Measurements from ENCODE around the gene CFAP161. TPM values are rescaled to one million over a fixed set of nuclear protein-coding genes. Genes with fewer than 3 reads are reported as not detected.
A peak's percentile ranks its signal among the peaks of the same experiment; 100 is the strongest.

CFAP161 gene
- total and polyA plus RNA-seq, 9 of the 15 experiments (the other 6 are each of a cell fraction or from before 2014, with no cell fraction given): 25.8 to 83.3 (median 75.6) TPM

- 0 out of 2 replicates have a peak, but pooled peaks have one; percentile 15 for TF ChIP-seq GABPA (tag; conservative IDR thresholded peaks at IDR 0.05; ENCODE audit: low read depth)
- TF ChIP-seq SP1 (CRISPR knock-in tag; IDR thresholded peaks at IDR 0.05): no peak
- TF ChIP-seq YY1 (IDR thresholded peaks at IDR 0.05; ENCODE audit: borderline replicate concordance in 1 of 3, control insufficient read depth in 1 of 3, extremely low read depth in 1 of 3, insufficient read depth in 3 of 3, insufficient read length in 1 of 3, insufficient replicate concordance in 2 of 3, low read depth in 1 of 3, low read length in 2 of 3): peak in 1 of 3 experiments; percentile 58
- 0 out of 2 replicates have a peak, but pooled peaks have one; percentile 44 for TF ChIP-seq MGA (IDR thresholded peaks at IDR 0.05)
- TF ChIP-seq CBFA2T2 (conservative IDR thresholded peaks at IDR 0.05): peak; percentile 92
- no peak for TF ChIP-seq KAT7 (CRISPR knock-in tag; IDR thresholded peaks at IDR 0.05; ENCODE audit: borderline replicate concordance)
- no peak for TF ChIP-seq PBX2 (CRISPR knock-in tag; IDR thresholded peaks at IDR 0.05; ENCODE audit: low read depth)
- TF ChIP-seq PBX2 (tag; conservative IDR thresholded peaks at IDR 0.05; ENCODE audit: low read depth): no peak
- TF ChIP-seq TAL1 (IDR thresholded peaks at IDR 0.05): peak; percentile 78
- peak; percentile 39; the same call in 1 of the 2 replicates for TF ChIP-seq NFE2 (IDR thresholded peaks at IDR 0.05; ENCODE audit: low read depth)
- no peak for TF ChIP-seq ZC3H4 (CRISPR knock-in tag; IDR thresholded peaks at IDR 0.05; ENCODE audit: borderline replicate concordance)
- TF ChIP-seq TEAD4 (IDR thresholded peaks at IDR 0.05; ENCODE audit: low read length): peak; percentile 84
- no peak for TF ChIP-seq TEAD4 (CRISPR knock-in tag; IDR thresholded peaks at IDR 0.05; ENCODE audit: borderline replicate concordance)
Observed at GRCh38 chr15:81095690-81096365, 38.2 kb upstream of the CFAP161 start (continued).
